Spleen (tissue), 7 donors: ENCODE measurements around the gene SMIM17.

ENCODE experiments used
- POLR2A ChIP-seq, 3 donors: fragments of 450-650 bp; IDR thresholded peaks; one replicate each; pipeline ENCODE4 v1.5.1; 2017; ENCODE audit warnings: antibody characterized with exemption in 3 of 3, mild to moderate bottlenecking in 1 of 3
- POLR2AphosphoS5 ChIP-seq, 3 donors: sonication (generic); formaldehyde crosslinking; IDR thresholded peaks; one replicate each; pipeline ENCODE4 v1.5.1; 2017; ENCODE audit warnings: antibody characterized with exemption in 3 of 3
- TF ChIP-seq, protein P1 (sequence below), 11 experiments: fragments of 200-600 bp in 7 of 11; fragments of 450-650 bp in 4 of 11; sonication (generic) in 4 of 11; IDR thresholded peaks in 8 of 11; conservative IDR thresholded peaks in 3 of 11; 1 replicate in 7 of 11; 2 replicates in 4 of 11; pipeline versions ENCODE4 v1.4.0 to v1.8.0; 2016 to 2021; ENCODE audit warnings: antibody characterized with exemption in 11 of 11, inconsistent platforms in 4 of 11, mild to moderate bottlenecking in 1 of 11
- donor health status: DM: no; HTN: no; CAD: no; lungs with moderate emphysema.
- donor health status: DM: no; HTN: no; CAD: no.
- donor health status: DM: no; HTN: no; CAD: no.

DNA sequence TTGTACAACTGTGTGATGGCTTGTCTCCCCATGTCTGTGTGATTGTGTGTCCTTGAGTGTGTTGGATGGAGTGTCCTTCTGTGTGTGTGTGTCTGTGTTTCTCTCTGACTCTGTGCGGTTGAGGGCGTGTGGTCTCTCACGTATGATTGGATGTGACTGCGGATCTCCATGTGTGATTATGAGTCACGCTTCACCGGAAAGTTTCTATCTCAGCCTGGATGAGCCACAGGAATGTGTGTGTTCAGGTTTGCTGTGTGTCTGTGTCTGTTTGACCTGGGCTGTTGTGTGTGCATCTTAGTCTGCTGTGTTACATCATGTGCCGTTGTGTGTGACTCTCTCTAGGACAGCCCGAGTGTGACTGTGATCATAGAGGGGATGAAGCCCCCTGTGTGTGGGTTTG is 44.1 kb downstream of the SMIM17 start:
- TF ChIP-seq POLR2AphosphoS5 (IDR thresholded peaks at IDR 0.05) = no peak
- TF ChIP-seq, protein P1, sequence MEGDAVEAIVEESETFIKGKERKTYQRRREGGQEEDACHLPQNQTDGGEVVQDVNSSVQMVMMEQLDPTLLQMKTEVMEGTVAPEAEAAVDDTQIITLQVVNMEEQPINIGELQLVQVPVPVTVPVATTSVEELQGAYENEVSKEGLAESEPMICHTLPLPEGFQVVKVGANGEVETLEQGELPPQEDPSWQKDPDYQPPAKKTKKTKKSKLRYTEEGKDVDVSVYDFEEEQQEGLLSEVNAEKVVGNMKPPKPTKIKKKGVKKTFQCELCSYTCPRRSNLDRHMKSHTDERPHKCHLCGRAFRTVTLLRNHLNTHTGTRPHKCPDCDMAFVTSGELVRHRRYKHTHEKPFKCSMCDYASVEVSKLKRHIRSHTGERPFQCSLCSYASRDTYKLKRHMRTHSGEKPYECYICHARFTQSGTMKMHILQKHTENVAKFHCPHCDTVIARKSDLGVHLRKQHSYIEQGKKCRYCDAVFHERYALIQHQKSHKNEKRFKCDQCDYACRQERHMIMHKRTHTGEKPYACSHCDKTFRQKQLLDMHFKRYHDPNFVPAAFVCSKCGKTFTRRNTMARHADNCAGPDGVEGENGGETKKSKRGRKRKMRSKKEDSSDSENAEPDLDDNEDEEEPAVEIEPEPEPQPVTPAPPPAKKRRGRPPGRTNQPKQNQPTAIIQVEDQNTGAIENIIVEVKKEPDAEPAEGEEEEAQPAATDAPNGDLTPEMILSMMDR (IDR thresholded peaks at IDR 0.05 in 8 of 11, conservative IDR thresholded peaks at IDR 0.05 in 3 of 11) = no peak
- TF ChIP-seq POLR2A (IDR thresholded peaks at IDR 0.05) = no peak
